Lower leg skin (tissue), 3 donors: Measurements from ENCODE around the gene RPS4Y2.

Experiments
- POLR2A ChIP-seq, 2 donors: fragments of 450-650 bp; IDR thresholded peaks; one replicate each; pipeline ENCODE4 v1.6.1; 2016 to 2017; ENCODE audit warnings: antibody characterized with exemption in 2 of 2, mild to moderate bottlenecking in 1 of 2, moderate library complexity in 1 of 2
- TF ChIP-seq, protein P1 (sequence below), 3 donors: fragments of 450-650 bp; IDR thresholded peaks; one replicate each; pipeline ENCODE4 v1.5.1; 2016; ENCODE audit warnings: antibody characterized with exemption in 3 of 3, mild to moderate bottlenecking in 3 of 3, moderate library complexity in 2 of 3

DNA sequence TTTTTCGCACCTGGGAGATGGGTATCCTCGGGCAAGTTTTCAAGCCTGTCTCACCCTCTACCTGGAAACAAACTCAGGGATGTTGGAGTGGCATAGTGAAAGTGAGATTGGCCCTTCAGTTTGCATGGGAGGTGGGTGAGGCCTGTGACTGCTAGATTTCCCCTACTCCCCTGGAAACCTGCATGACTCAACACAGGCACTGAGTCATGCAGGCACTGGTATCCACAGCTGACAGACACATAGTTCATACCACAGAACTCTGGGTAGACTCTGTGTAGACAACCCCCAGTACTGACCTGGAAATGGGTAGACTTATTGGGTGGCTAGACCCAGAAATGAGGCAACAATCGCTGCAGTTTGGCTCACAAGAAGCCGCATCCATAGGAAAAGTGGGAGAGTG lies 41.5 kb upstream of the RPS4Y2 start:
- TF ChIP-seq, protein P1, sequence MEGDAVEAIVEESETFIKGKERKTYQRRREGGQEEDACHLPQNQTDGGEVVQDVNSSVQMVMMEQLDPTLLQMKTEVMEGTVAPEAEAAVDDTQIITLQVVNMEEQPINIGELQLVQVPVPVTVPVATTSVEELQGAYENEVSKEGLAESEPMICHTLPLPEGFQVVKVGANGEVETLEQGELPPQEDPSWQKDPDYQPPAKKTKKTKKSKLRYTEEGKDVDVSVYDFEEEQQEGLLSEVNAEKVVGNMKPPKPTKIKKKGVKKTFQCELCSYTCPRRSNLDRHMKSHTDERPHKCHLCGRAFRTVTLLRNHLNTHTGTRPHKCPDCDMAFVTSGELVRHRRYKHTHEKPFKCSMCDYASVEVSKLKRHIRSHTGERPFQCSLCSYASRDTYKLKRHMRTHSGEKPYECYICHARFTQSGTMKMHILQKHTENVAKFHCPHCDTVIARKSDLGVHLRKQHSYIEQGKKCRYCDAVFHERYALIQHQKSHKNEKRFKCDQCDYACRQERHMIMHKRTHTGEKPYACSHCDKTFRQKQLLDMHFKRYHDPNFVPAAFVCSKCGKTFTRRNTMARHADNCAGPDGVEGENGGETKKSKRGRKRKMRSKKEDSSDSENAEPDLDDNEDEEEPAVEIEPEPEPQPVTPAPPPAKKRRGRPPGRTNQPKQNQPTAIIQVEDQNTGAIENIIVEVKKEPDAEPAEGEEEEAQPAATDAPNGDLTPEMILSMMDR (IDR thresholded peaks at IDR 0.05), result no peak
- TF ChIP-seq POLR2A (IDR thresholded peaks at IDR 0.05), result no peak
